K562 (cell line): ENCODE measurements around the gene PEX11A.

Source experiments
- ETS2 ChIP-seq: IDR thresholded peaks from 2 replicates; pipeline ENCODE4 v1.6.1; 2016; ENCODE audit warnings: borderline replicate concordance, missing genetic modification characterization, mild to moderate bottlenecking, moderate library complexity, missing compliant biosample characterization; ENCODE audit not compliant: poor library complexity, severe bottlenecking
- EZH2 ChIP-seq: IDR thresholded peaks from 2 replicates; pipeline ENCODE4 v1.6.1; 2012; ENCODE audit warnings: low read depth, mild to moderate bottlenecking, inconsistent platforms, low read length, borderline replicate concordance
- FOXK2 ChIP-seq, 2 experiments: fragments of 450-650 bp; IDR thresholded peaks in 1 of 2; conservative IDR thresholded peaks in 1 of 2; 2 replicates each; pipeline ENCODE4 v1.6.1; 2016; ENCODE audit warnings: low read depth in 2 of 2, mild to moderate bottlenecking in 1 of 2
- HDAC6 ChIP-seq: IDR thresholded peaks from 2 replicates; pipeline ENCODE4 v1.6.1; 2012; ENCODE audit warnings: low read depth, mild to moderate bottlenecking, control low read depth, inconsistent platforms, low read length, moderate library complexity
- MXI1 ChIP-seq: IDR thresholded peaks from 2 replicates; pipeline ENCODE4 v1.6.1; 2011; ENCODE audit warnings: low read depth, mild to moderate bottlenecking, improper control_type of control experiment, low read length
- NRF1 ChIP-seq, 2 experiments: fragments of 450-650 bp; IDR thresholded peaks in 1 of 2; conservative IDR thresholded peaks in 1 of 2; 2 replicates each; pipeline ENCODE4 v1.6.1; 2014; ENCODE audit warnings: mild to moderate bottlenecking in 2 of 2
- POLR2A ChIP-seq: fragments of 450-650 bp; conservative IDR thresholded peaks from 2 replicates; pipeline ENCODE4 v1.6.1; 2016
- POLR2AphosphoS5 ChIP-seq: IDR thresholded peaks from 2 replicates; pipeline ENCODE4 v1.6.1; 2011; ENCODE audit warnings: mild to moderate bottlenecking, low read depth, low read length, moderate library complexity; ENCODE audit not compliant: control insufficient read depth, insufficient read depth
- RAD21 ChIP-seq, 2 experiments: fragments of 250-450 bp in 1 of 2; fragments of 450-650 bp in 1 of 2; sonication (Bioruptor Pico) in 1 of 2; formaldehyde crosslinking in 1 of 2; IDR thresholded peaks in 1 of 2; conservative IDR thresholded peaks in 1 of 2; 2 replicates each; pipeline versions ENCODE4 v1.4.0 to v1.8.0; 2020 to 2022; ENCODE audit warnings: mild to moderate bottlenecking in 2 of 2, moderate library complexity in 1 of 2
- TAF1 ChIP-seq: IDR thresholded peaks from 2 replicates; pipeline ENCODE4 v1.6.1; 2011; ENCODE audit warnings: mild to moderate bottlenecking, low read length, moderate library complexity; ENCODE audit not compliant: insufficient read depth, control insufficient read depth, severe bottlenecking; ENCODE audit errors: extremely low read depth
- TARDBP ChIP-seq: fragments of 450-650 bp; IDR thresholded peaks from 2 replicates; pipeline ENCODE4 v1.6.1; 2016
- TEAD2 ChIP-seq: fragments of 450-650 bp; IDR thresholded peaks from 2 replicates; pipeline ENCODE4 v1.6.1; 2016; ENCODE audit warnings: missing genetic modification characterization, control low read depth, missing compliant biosample characterization
- ZNF274 ChIP-seq: IDR thresholded peaks from 2 replicates; pipeline ENCODE4 v1.6.1; 2011; ENCODE audit warnings: low read depth, mild to moderate bottlenecking, low read length, moderate library complexity, borderline replicate concordance
- TF ChIP-seq, protein P1 (sequence below): fragments of 250-450 bp; sonication (Bioruptor Pico); IDR thresholded peaks from 2 replicates; pipeline ENCODE4 v1.9.0; 2021; ENCODE audit warnings: mild to moderate bottlenecking, inconsistent platforms

DNA sequence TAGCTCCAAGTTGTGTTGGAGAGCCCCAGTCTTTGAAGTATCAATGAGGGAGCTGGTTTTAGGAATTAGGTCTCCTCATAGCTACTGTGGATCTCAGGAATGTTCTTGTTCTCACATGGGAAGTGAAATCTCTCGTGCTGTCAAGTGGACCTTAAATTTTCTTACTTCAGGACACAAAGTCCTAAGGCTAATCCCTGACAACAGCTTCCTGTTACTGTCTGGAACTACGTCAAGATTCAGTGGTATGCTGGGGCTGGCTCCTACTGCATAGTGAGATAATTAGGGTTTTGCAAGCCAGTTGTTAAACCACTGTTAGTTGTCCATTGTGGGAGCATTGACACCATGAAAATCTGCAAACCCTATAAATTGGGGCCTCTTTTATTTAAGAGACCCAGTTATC lies 37.7 kb upstream of the PEX11A start:
- TF ChIP-seq TEAD2 (tag) (no peak), RAD21 (CRISPR knock-in tag; conservative IDR thresholded peaks at IDR 0.05 in 1 of 2, IDR thresholded peaks at IDR 0.05 in 1 of 2) (no peak), POLR2A (no peak), TAF1 (no peak), FOXK2 (conservative IDR thresholded peaks at IDR 0.05 in 1 of 2, IDR thresholded peaks at IDR 0.05 in 1 of 2; ENCODE audit: low read depth in 2 of 2) (no peak), POLR2AphosphoS5 (no peak), MXI1 (no peak), ZNF274 (no peak), ETS2 (tag) (no peak), TARDBP (no peak), HDAC6 (no peak), EZH2 (no peak), NRF1 (conservative IDR thresholded peaks at IDR 0.05 in 1 of 2, IDR thresholded peaks at IDR 0.05 in 1 of 2) (no peak)
- TF ChIP-seq, protein P1, sequence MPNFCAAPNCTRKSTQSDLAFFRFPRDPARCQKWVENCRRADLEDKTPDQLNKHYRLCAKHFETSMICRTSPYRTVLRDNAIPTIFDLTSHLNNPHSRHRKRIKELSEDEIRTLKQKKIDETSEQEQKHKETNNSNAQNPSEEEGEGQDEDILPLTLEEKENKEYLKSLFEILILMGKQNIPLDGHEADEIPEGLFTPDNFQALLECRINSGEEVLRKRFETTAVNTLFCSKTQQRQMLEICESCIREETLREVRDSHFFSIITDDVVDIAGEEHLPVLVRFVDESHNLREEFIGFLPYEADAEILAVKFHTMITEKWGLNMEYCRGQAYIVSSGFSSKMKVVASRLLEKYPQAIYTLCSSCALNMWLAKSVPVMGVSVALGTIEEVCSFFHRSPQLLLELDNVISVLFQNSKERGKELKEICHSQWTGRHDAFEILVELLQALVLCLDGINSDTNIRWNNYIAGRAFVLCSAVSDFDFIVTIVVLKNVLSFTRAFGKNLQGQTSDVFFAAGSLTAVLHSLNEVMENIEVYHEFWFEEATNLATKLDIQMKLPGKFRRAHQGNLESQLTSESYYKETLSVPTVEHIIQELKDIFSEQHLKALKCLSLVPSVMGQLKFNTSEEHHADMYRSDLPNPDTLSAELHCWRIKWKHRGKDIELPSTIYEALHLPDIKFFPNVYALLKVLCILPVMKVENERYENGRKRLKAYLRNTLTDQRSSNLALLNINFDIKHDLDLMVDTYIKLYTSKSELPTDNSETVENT, result no peak
